HCT116 (cell line): ENCODE results near the gene PSMD11. TPM values are rescaled to one million over a fixed set of nuclear protein-coding genes. Genes with fewer than 3 reads are reported as not detected.

Source experiments
- ATAC-seq: fragments of 200-7000 bp; cut with Tn5 transposase; 2 replicates; pipeline ENCODE4 v1.9.1; 2020; ENCODE audit warnings: mild to moderate bottlenecking, moderate library complexity
- BruUV-seq: library from RNA; stranded (reverse); fragments of 400-500 nt; replicated peaks from 2 replicates; lab custom pipeline; 2021; lab: Mats Ljungman, UMichigan
- CTCF ChIA-PET: fragments of 300-600 bp; sonication (Branson Sonifier 250); formaldehyde crosslinking; loops from one replicate; lab custom pipeline; 2021; ENCODE audit warnings: antibody characterized with exemption; lab: Charles Lee
- POLR2A ChIA-PET: fragments of 300-600, 350-600 bp; sonication (Branson Sonifier 250); formaldehyde crosslinking; loops from one replicate; lab custom pipeline; 2021; ENCODE audit warnings: antibody characterized with exemption; lab: Charles Lee
- RAD21 ChIA-PET, 2 experiments: fragments of 300-600 bp; sonication (Branson Sonifier 250); formaldehyde crosslinking; loops; one replicate each; lab custom pipeline; 2023; ENCODE audit warnings: low total read pairs in 2 of 2; ENCODE audit not compliant: uncharacterized antibody in 2 of 2, unreplicated experiment in 2 of 2, low non-redundant PET in 1 of 2; lab: Charles Lee
- DNase-seq: peaks from one replicate; pipeline ENCODE4 v3.0.0-alpha.2; 2010; ENCODE audit warnings: low read depth, low spot score
- H2AFZ ChIP-seq: fragments of 200-600 bp; shearing (Covaris generic), sonication (generic); 2 replicates; pipeline ENCODE4 v1.6.1; 2017; ENCODE audit warnings: low read depth, mixed run types, mixed read lengths, antibody characterized with exemption, low read length; ENCODE audit not compliant: poor library complexity, severe bottlenecking
- H3K27ac ChIP-seq: 2 replicates; pipeline ENCODE4 v1.5.1; 2012; ENCODE audit warnings: low read depth, low read length
- H3K27me3 ChIP-seq: fragments of 200-600 bp; sonication (generic); 2 replicates; pipeline ENCODE4 v1.6.1; 2016; ENCODE audit warnings: mixed run types, low read length, mixed read lengths; ENCODE audit not compliant: insufficient read depth
- H3K36me3 ChIP-seq, 2 experiments: fragments of 200-500 bp in 1 of 2; fragments of 200-600 bp in 1 of 2; sonication (Bioruptor generic) in 1 of 2; sonication (generic) in 1 of 2; 2 replicates each; pipeline versions ENCODE4 v1.5.1 to v1.6.1; 2014 to 2016; ENCODE audit warnings: low read length in 2 of 2, inconsistent platforms in 1 of 2, mixed read lengths in 1 of 2, mixed run types in 1 of 2; ENCODE audit not compliant: insufficient read depth in 2 of 2, control insufficient read depth in 1 of 2
- H3K4me1 ChIP-seq, 2 experiments: fragments of 200-600 bp in 1 of 2; sonication (generic) in 1 of 2; 2 replicates each; pipeline versions ENCODE4 v1.5.1 to v1.6.1; 2012 to 2017; ENCODE audit warnings: low read length in 2 of 2, inconsistent platforms in 1 of 2, mild to moderate bottlenecking in 1 of 2, mixed read lengths in 1 of 2, mixed run types in 1 of 2, moderate library complexity in 1 of 2; ENCODE audit not compliant: insufficient read depth in 2 of 2, control insufficient read depth in 1 of 2
- H3K4me2 ChIP-seq: fragments of 200-600 bp; sonication (generic); 2 replicates; pipeline ENCODE4 v1.6.1; 2017; ENCODE audit warnings: mixed run types, low read length, mixed read lengths
- H3K4me3 ChIP-seq, 2 experiments: fragments of 200-600 bp in 1 of 2; sonication (generic) in 1 of 2; replicated peaks in 1 of 2; 2 replicates each; pipeline ENCODE4 v1.5.1; 2011 to 2016; ENCODE audit warnings: low read length in 2 of 2, control low read depth in 1 of 2, low read depth in 1 of 2, mild to moderate bottlenecking in 1 of 2, mixed read lengths in 1 of 2, mixed run types in 1 of 2
- H3K79me2 ChIP-seq: fragments of 200-600 bp; sonication (generic); 2 replicates; pipeline ENCODE4 v1.6.1; 2017; ENCODE audit warnings: mild to moderate bottlenecking, mixed run types, low read length, moderate library complexity, mixed read lengths; ENCODE audit not compliant: insufficient read depth
- H3K9ac ChIP-seq: fragments of 200-600 bp; sonication (generic); 2 replicates; pipeline ENCODE4 v1.6.1; 2016; ENCODE audit warnings: low read length, mixed read lengths
- H3K9me2 ChIP-seq: fragments of 200-600 bp; sonication (generic), shearing (Covaris generic); 2 replicates; pipeline ENCODE4 v1.6.1; 2017; ENCODE audit warnings: mixed run types, mild to moderate bottlenecking, moderate library complexity; ENCODE audit not compliant: insufficient read depth
- H3K9me3 ChIP-seq, 2 experiments: fragments of 200-500 bp in 1 of 2; fragments of 200-600 bp in 1 of 2; sonication (Bioruptor generic) in 1 of 2; sonication (generic) in 1 of 2; 2 replicates each; pipeline ENCODE4 v1.6.1; 2014 to 2017; ENCODE audit warnings: low read length in 2 of 2, mixed read lengths in 2 of 2, inconsistent platforms in 1 of 2, low read depth in 1 of 2, mild to moderate bottlenecking in 1 of 2, mixed run types in 1 of 2, moderate library complexity in 1 of 2; ENCODE audit not compliant: control insufficient read depth in 1 of 2, insufficient read depth in 1 of 2
- H4K20me1 ChIP-seq: fragments of 200-600 bp; sonication (generic), shearing (Covaris generic); 2 replicates; pipeline ENCODE4 v1.6.1; 2017; ENCODE audit warnings: mixed run types, mild to moderate bottlenecking, moderate library complexity; ENCODE audit not compliant: insufficient read depth
- ATF3 ChIP-seq: IDR thresholded peaks from 2 replicates; pipeline ENCODE4 v1.6.1; 2012
- CBX3 ChIP-seq: IDR thresholded peaks from 2 replicates; pipeline ENCODE4 v1.6.1; 2012; ENCODE audit warnings: low read depth
- CTCF ChIP-seq, 3 experiments: fragments of 200-600 bp in 1 of 3; sonication (generic) in 1 of 3; IDR thresholded peaks in 2 of 3; conservative IDR thresholded peaks in 1 of 3; 2 replicates each; pipeline ENCODE4 v1.5.1; 2012 to 2017; ENCODE audit warnings: low read depth in 2 of 3, low read length in 2 of 3, antibody characterized with exemption in 1 of 3, borderline replicate concordance in 1 of 3, control low read depth in 1 of 3, mild to moderate bottlenecking in 1 of 3, mixed read lengths in 1 of 3, mixed run types in 1 of 3, moderate library complexity in 1 of 3; ENCODE audit not compliant: insufficient read depth in 1 of 3
- EGR1 ChIP-seq: IDR thresholded peaks from 2 replicates; pipeline ENCODE4 v1.6.1; 2012; ENCODE audit warnings: low read depth
- ELF1 ChIP-seq: IDR thresholded peaks from 2 replicates; pipeline ENCODE4 v1.6.1; 2012; ENCODE audit warnings: low read depth, borderline replicate concordance
- EZH2 ChIP-seq: fragments of 200-600 bp; sonication (generic); IDR thresholded peaks from 2 replicates; pipeline ENCODE4 v1.6.1; 2017; ENCODE audit warnings: antibody characterized with exemption, mixed run types
- EZH2phosphoT487 ChIP-seq: fragments of 200-600 bp; IDR thresholded peaks from 2 replicates; pipeline ENCODE4 v1.6.1; 2018; ENCODE audit warnings: antibody characterized with exemption, borderline replicate concordance
- FOSL1 ChIP-seq: IDR thresholded peaks from 2 replicates; pipeline ENCODE4 v1.6.1; 2012; ENCODE audit warnings: low read depth
- JUND ChIP-seq: IDR thresholded peaks from 2 replicates; pipeline ENCODE4 v1.6.1; 2012
- MAX ChIP-seq: IDR thresholded peaks from 2 replicates; pipeline ENCODE4 v1.6.1; 2012
- POLR2A ChIP-seq: IDR thresholded peaks from 2 replicates; pipeline ENCODE4 v1.7.0; 2011; ENCODE audit warnings: borderline replicate concordance; ENCODE audit not compliant: insufficient read depth, insufficient read length; ENCODE audit errors: extremely low read depth
- RAD21 ChIP-seq: IDR thresholded peaks from 2 replicates; pipeline ENCODE4 v1.6.1; 2012; ENCODE audit warnings: low read depth, mild to moderate bottlenecking
- REST ChIP-seq: IDR thresholded peaks from 2 replicates; pipeline ENCODE4 v1.6.1; 2012; ENCODE audit warnings: low read depth
- SIN3A ChIP-seq: IDR thresholded peaks from 2 replicates; pipeline ENCODE4 v1.6.1; 2012; ENCODE audit warnings: low read depth
- SRF ChIP-seq: IDR thresholded peaks from 2 replicates; pipeline ENCODE4 v1.6.1; 2012; ENCODE audit warnings: low read depth
- TCF7L2 ChIP-seq: IDR thresholded peaks from 2 replicates; pipeline ENCODE4 v1.7.0; 2011; ENCODE audit warnings: borderline replicate concordance, inconsistent platforms; ENCODE audit not compliant: insufficient read depth, insufficient read length; ENCODE audit errors: extremely low read depth
- YY1 ChIP-seq: IDR thresholded peaks from 2 replicates; pipeline ENCODE4 v1.6.1; 2011; ENCODE audit warnings: low read length, low read depth, moderate library complexity, mild to moderate bottlenecking; ENCODE audit not compliant: insufficient replicate concordance; ENCODE audit errors: extremely low read depth
- ZBTB33 ChIP-seq: IDR thresholded peaks from 2 replicates; pipeline ENCODE4 v1.6.1; 2011; ENCODE audit warnings: mild to moderate bottlenecking, low read length, moderate library complexity; ENCODE audit not compliant: insufficient replicate concordance; ENCODE audit errors: extremely low read depth
- ZFX ChIP-seq: fragments of 450-650 bp; IDR thresholded peaks from 2 replicates; pipeline ENCODE4 v1.6.1; 2017
- ZNF274 ChIP-seq: fragments of 200-500 bp; sonication (Bioruptor generic); IDR thresholded peaks from 2 replicates; pipeline ENCODE4 v1.6.1; 2014; ENCODE audit warnings: mild to moderate bottlenecking, low read depth, low read length, inconsistent platforms
- intact Hi-C: fragments of 100-400 bp; cut with micrococcal nuclease; formaldehyde crosslinking; loops from 2 replicates; pipeline ENCODE4 v1.10.0; 2022
- total RNA-seq: library from RNA; stranded (reverse); gene quantifications from one replicate; pipeline ENCODE4 v1.2.1, GENCODE V29; 2021; ENCODE audit not compliant: unreplicated experiment

PSMD11 gene
- total RNA-seq, 1 experiment from 2014 or later = 143 TPM

GRCh38 chr17:32445497-32445896, 1.2 kb downstream of the PSMD11 start:
- peak overlapping the region; percentile 93 for H3K9ac ChIP-seq
- TSS peak; percentile 55 for BruUV-seq
- H3K9me2 ChIP-seq = no peaks in the 10 kb centered on the region
- peaks cover 9% of the 10 kb centered on the region; the same call in 1 of the 2 replicates for H4K20me1 ChIP-seq
- peak overlapping the region; percentile 89 for H3K4me2 ChIP-seq
- H3K9me3 ChIP-seq = no peaks in the 10 kb centered on the region
- ChIA-PET POLR2A (no interaction called here), RAD21 (no interaction called here), CTCF (interaction anchor here (1.3 to 3.9 kb wide), 2 partner anchors 17 to 192 kb away, joined by 4 to 30 read pairs; no protein-coding TSS in a partner anchor)
- H3K27ac ChIP-seq = peak overlapping the region; percentile 88
- no peak for TF ChIP-seq FOSL1
- TF ChIP-seq EZH2phosphoT487 = no peak
- TF ChIP-seq SRF = no peak
- TF ChIP-seq POLR2A = no peak
- no peak for TF ChIP-seq ELF1
- no peak for TF ChIP-seq EGR1
- TF ChIP-seq ZNF274 = no peak
- TF ChIP-seq CBX3 = no peak
- no peak for TF ChIP-seq YY1
- no peak for TF ChIP-seq ATF3
- no peak for TF ChIP-seq ZFX
- TF ChIP-seq EZH2 = no peak
- no peak for TF ChIP-seq SIN3A
- no peak for TF ChIP-seq MAX
- TF ChIP-seq CTCF (IDR thresholded peaks at IDR 0.05 in 2 of 3, conservative IDR thresholded peaks at IDR 0.05 in 1 of 3; ENCODE audit: borderline replicate concordance in 1 of 3, insufficient read depth in 1 of 3, low read depth in 2 of 3, low read length in 2 of 3) = no peak
- no peak for TF ChIP-seq JUND
- TF ChIP-seq TCF7L2 = no peak
- no peak for TF ChIP-seq REST
- TF ChIP-seq ZBTB33 = no peak
- no peak for TF ChIP-seq RAD21
- H3K36me3 ChIP-seq = peaks cover 25 to 31% of the 10 kb centered on the region in 2 experiments; a peak in 3 of 4 replicates
- ATAC-seq (no peak), DNase-seq (no peak)
- peaks cover 62% of the 10 kb centered on the region for H3K79me2 ChIP-seq
- H3K4me1 ChIP-seq = peaks cover 11 to 22% of the 10 kb centered on the region in 2 experiments; a peak in 3 of 4 replicates
- peak overlapping the region; percentile 58 to 96 for H3K4me3 ChIP-seq
- intact Hi-C loops = no loop called here
- H2AFZ ChIP-seq = no peak overlapping the region
- no peaks in the 10 kb centered on the region for H3K27me3 ChIP-seq
